H1 (cell line): ENCODE results near the gene NCCRP1. TPM values are rescaled to one million over a fixed set of nuclear protein-coding genes. Genes with fewer than 3 reads are reported as not detected.

Experiments
- CTCF ChIA-PET: fragments of 300-600 bp; sonication (Branson Sonifier 250); formaldehyde crosslinking; loops from one replicate; lab custom pipeline; 2021; ENCODE audit not compliant: partially characterized antibody; lab: Charles Lee
- POLR2A ChIA-PET: fragments of 300-600 bp; sonication (Branson Sonifier 250); formaldehyde crosslinking; loops from one replicate; lab custom pipeline; 2021; ENCODE audit warnings: inconsistent platforms; ENCODE audit not compliant: partially characterized antibody; lab: Charles Lee
- DNase-seq, 2 experiments: peaks; one replicate each; pipeline versions ENCODE4 v3.0.0 to v3.0.0-alpha.2; 2010 to 2022; ENCODE audit warnings: low spot score in 2 of 2, low read depth in 1 of 2, mixed read lengths in 1 of 2
- FAIRE-seq: peaks from 2 replicates; lab custom pipeline; 2011; peaks lifted over from hg19 to GRCh38; lab: Jason Lieb, UNC
- H2AFZ ChIP-seq: 2 replicates; pipeline ENCODE4 v1.8.1; 2012; ENCODE audit warnings: low read length, inconsistent platforms
- H2AK5ac ChIP-seq: 2 replicates; pipeline ENCODE4 v1.6.1; 2013; ENCODE audit warnings: low read depth, low read length
- H2BK120ac ChIP-seq: replicated peaks from 2 replicates; pipeline ENCODE3; 2013; ENCODE audit warnings: low read depth, low read length, inconsistent platforms
- H2BK12ac ChIP-seq: 2 replicates; pipeline ENCODE4 v1.6.1; 2013; ENCODE audit warnings: low read depth, low read length
- H2BK15ac ChIP-seq: 2 replicates; pipeline ENCODE4 v1.6.1; 2013; ENCODE audit warnings: low read length
- H2BK20ac ChIP-seq: 2 replicates; pipeline ENCODE4 v1.6.1; 2013; ENCODE audit warnings: low read length
- H2BK5ac ChIP-seq: 2 replicates; pipeline ENCODE4 v1.6.1; 2013; ENCODE audit warnings: low read depth, low read length
- H3K14ac ChIP-seq: 2 replicates; pipeline ENCODE4 v1.6.1; 2013; ENCODE audit warnings: inconsistent platforms; ENCODE audit not compliant: insufficient read length
- H3K18ac ChIP-seq: 2 replicates; pipeline ENCODE4 v1.6.1; 2013; ENCODE audit warnings: low read length; ENCODE audit errors: extremely low read depth
- H3K23ac ChIP-seq: 2 replicates; pipeline ENCODE4 v1.6.1; 2013; ENCODE audit warnings: inconsistent platforms; ENCODE audit not compliant: insufficient read length
- H3K23me2 ChIP-seq: 2 replicates; pipeline ENCODE4 v1.6.1; 2013; ENCODE audit warnings: low read depth, low read length
- H3K27ac ChIP-seq: 2 replicates; pipeline ENCODE4 v1.6.1; 2011; ENCODE audit warnings: low read depth, low read length, inconsistent platforms
- H3K27me3 ChIP-seq, 4 experiments: replicated peaks in 1 of 4; 1 replicate in 1 of 4; 2 replicates in 3 of 4; pipeline versions ENCODE4 v1.6.1 to v1.8.1; 2011 to 2013; ENCODE audit warnings: low read length in 3 of 4, mild to moderate bottlenecking in 3 of 4, inconsistent platforms in 2 of 4, mixed read lengths in 2 of 4, moderate library complexity in 1 of 4; ENCODE audit not compliant: control insufficient read depth in 3 of 4, insufficient read depth in 3 of 4; ENCODE audit errors: extremely low read depth in 1 of 4
- H3K36me3 ChIP-seq, 4 experiments: 2 replicates each; pipeline versions ENCODE4 v1.6.1 to v1.8.1; 2011 to 2013; ENCODE audit warnings: mild to moderate bottlenecking in 4 of 4, low read length in 3 of 4, moderate library complexity in 2 of 4, control low read depth in 1 of 4, inconsistent platforms in 1 of 4; ENCODE audit not compliant: insufficient read depth in 4 of 4, control insufficient read depth in 2 of 4
- H3K4ac ChIP-seq: replicated peaks from 2 replicates; pipeline ENCODE3; 2013; ENCODE audit warnings: low read length, low read depth, mixed read lengths, inconsistent platforms; ENCODE audit not compliant: insufficient read length
- H3K4me1 ChIP-seq, 4 experiments: replicated peaks in 1 of 4; 1 replicate in 1 of 4; 2 replicates in 3 of 4; pipeline versions ENCODE4 v1.6.1 to v1.8.1; 2011 to 2013; ENCODE audit warnings: low read length in 3 of 4, inconsistent platforms in 2 of 4, mixed read lengths in 1 of 4; ENCODE audit not compliant: insufficient read depth in 4 of 4, control insufficient read depth in 3 of 4
- H3K4me2 ChIP-seq, 2 experiments: 2 replicates each; pipeline versions ENCODE4 v1.6.1 to v1.8.1; 2011 to 2013; ENCODE audit warnings: low read depth in 2 of 2, low read length in 2 of 2, control low read depth in 1 of 2, inconsistent platforms in 1 of 2, mild to moderate bottlenecking in 1 of 2; ENCODE audit not compliant: insufficient read depth in 1 of 2
- H3K4me3 ChIP-seq, 4 experiments: fragments of 200-600, 300-600 bp in 1 of 4; sonication (generic), shearing (Covaris generic), sonication (Bioruptor Twin) in 1 of 4; 2 replicates each; pipeline versions ENCODE4 v1.5.1 to v1.8.1; 2011 to 2016; ENCODE audit warnings: low read length in 4 of 4, low read depth in 3 of 4, control low read depth in 2 of 4, inconsistent platforms in 2 of 4, mild to moderate bottlenecking in 2 of 4, mixed read lengths in 1 of 4, moderate library complexity in 1 of 4; ENCODE audit not compliant: insufficient read depth in 2 of 4; ENCODE audit errors: extremely low read depth in 1 of 4
- H3K56ac ChIP-seq: replicated peaks from 2 replicates; pipeline ENCODE3; 2013; ENCODE audit warnings: low read depth, mild to moderate bottlenecking, mixed read lengths, low read length, inconsistent platforms; ENCODE audit not compliant: insufficient read length
- H3K79me1 ChIP-seq: 2 replicates; pipeline ENCODE4 v1.6.1; 2013; ENCODE audit warnings: low read depth, low read length, control low read depth
- H3K79me2 ChIP-seq, 2 experiments: 2 replicates each; pipeline versions ENCODE4 v1.6.1 to v1.8.1; 2012 to 2013; ENCODE audit warnings: low read length in 2 of 2, mild to moderate bottlenecking in 2 of 2, inconsistent platforms in 1 of 2; ENCODE audit not compliant: insufficient read depth in 2 of 2, control insufficient read depth in 1 of 2
- H3K9ac ChIP-seq, 4 experiments: replicated peaks in 1 of 4; 1 replicate in 1 of 4; 2 replicates in 3 of 4; pipeline versions ENCODE4 v1.6.1 to v1.8.1; 2011 to 2013; ENCODE audit warnings: low read depth in 3 of 4, low read length in 3 of 4, control low read depth in 2 of 4, mild to moderate bottlenecking in 2 of 4, moderate library complexity in 2 of 4, inconsistent platforms in 1 of 4; ENCODE audit errors: extremely low read depth in 1 of 4
- H3K9me3 ChIP-seq, 2 experiments: 2 replicates each; pipeline versions ENCODE4 v1.6.1 to v1.8.1; 2012 to 2013; ENCODE audit warnings: mild to moderate bottlenecking in 2 of 2, moderate library complexity in 2 of 2, control low read depth in 1 of 2, inconsistent platforms in 1 of 2, low read depth in 1 of 2, low read length in 1 of 2, mixed read lengths in 1 of 2; ENCODE audit not compliant: insufficient read depth in 2 of 2
- H4K20me1 ChIP-seq, 2 experiments: replicated peaks in 1 of 2; 2 replicates each; pipeline versions ENCODE3 to v1.8.1; 2011 to 2013; ENCODE audit warnings: inconsistent platforms in 2 of 2, low read length in 2 of 2, mild to moderate bottlenecking in 1 of 2; ENCODE audit not compliant: insufficient read depth in 2 of 2, control insufficient read depth in 1 of 2
- H4K5ac ChIP-seq: 2 replicates; pipeline ENCODE4 v1.6.1; 2013; ENCODE audit warnings: low read length, low read depth, mixed read lengths, inconsistent platforms; ENCODE audit not compliant: insufficient read length
- H4K8ac ChIP-seq: 2 replicates; pipeline ENCODE4 v1.8.0; 2013; ENCODE audit warnings: mild to moderate bottlenecking, moderate library complexity, low read length, inconsistent platforms; ENCODE audit not compliant: insufficient read depth; ENCODE audit errors: extremely low read depth
- H4K91ac ChIP-seq: replicated peaks from 2 replicates; pipeline ENCODE3; 2013; ENCODE audit warnings: low read length, mixed read lengths, inconsistent platforms; ENCODE audit not compliant: insufficient read length
- ATF3 ChIP-seq: IDR thresholded peaks from 2 replicates; pipeline ENCODE4 v1.6.1; 2011; ENCODE audit warnings: low read depth, mild to moderate bottlenecking, low read length; ENCODE audit not compliant: insufficient read depth
- CEBPB ChIP-seq: IDR thresholded peaks from 2 replicates; pipeline ENCODE4 v1.6.1; 2012; ENCODE audit warnings: low read depth, low read length
- EP300 ChIP-seq, 2 experiments: IDR thresholded peaks; 1 replicate in 1 of 2; 2 replicates in 1 of 2; pipeline ENCODE4 v1.6.1; 2011 to 2012; ENCODE audit warnings: low read depth in 2 of 2, low read length in 2 of 2, mild to moderate bottlenecking in 2 of 2, borderline replicate concordance in 1 of 2, inconsistent platforms in 1 of 2, moderate library complexity in 1 of 2
- RFX5 ChIP-seq: IDR thresholded peaks from 2 replicates; pipeline ENCODE4 v1.6.1; 2011; ENCODE audit warnings: low read depth, low read length, improper control_type of control experiment, borderline replicate concordance
- RNF2 ChIP-seq: fragments of 200-900, 300-1000 bp; sonication (generic); IDR thresholded peaks from 2 replicates; pipeline ENCODE4 v1.7.1; 2016; ENCODE audit warnings: borderline replicate concordance, low read depth, mild to moderate bottlenecking, antibody characterized with exemption, low read length; ENCODE audit not compliant: poor library complexity, severe bottlenecking; ENCODE audit errors: missing control alignments
- RXRA ChIP-seq: IDR thresholded peaks from 2 replicates; pipeline ENCODE4 v1.6.1; 2011; ENCODE audit warnings: low read depth, mild to moderate bottlenecking, low read length, moderate library complexity; ENCODE audit not compliant: insufficient read depth
- SAP30 ChIP-seq: fragments of 300-600 bp; sonication (generic); IDR thresholded peaks from 2 replicates; pipeline ENCODE4 v1.7.1; 2012; ENCODE audit warnings: low read length, moderate library complexity, mild to moderate bottlenecking, inconsistent platforms; ENCODE audit not compliant: insufficient read depth, insufficient replicate concordance
- SP2 ChIP-seq: IDR thresholded peaks from 2 replicates; pipeline ENCODE4 v1.6.1; 2012; ENCODE audit warnings: mild to moderate bottlenecking, low read length, inconsistent platforms
- WGBS, 2 experiments: shearing (Covaris generic) in 1 of 2; methylation state at CpG; one replicate each; pipeline versions ENCODE4 v1.1.6 to v1.1.7; 2013 to 2015; ENCODE audit warnings: low lambda C conversion rate in 2 of 2, mixed read lengths in 2 of 2, inconsistent platforms in 1 of 2, low coverage in 1 of 2, missing lambda C conversion rate in 1 of 2; ENCODE audit not compliant: insufficient replicate concordance in 2 of 2, insufficient coverage in 1 of 2, insufficient read length in 1 of 2; ENCODE audit errors: extremely low coverage in 1 of 2, missing lambda C conversion rate in 1 of 2; 5-methylcytosine and 5-hydroxymethylcytosine counted together
- polyA plus RNA-seq, 7 experiments: library from polyadenylated mRNA; depleted of rRNA in 3 of 7; stranded (reverse) in 5 of 7; unstranded in 2 of 7; fragments of >200 nt in 5 of 7; fragments of 200-250 nt in 2 of 7; gene quantifications; 1 replicate in 5 of 7; 2 replicates in 1 of 7; 4 replicates in 1 of 7; pipeline versions ENCODE4 v1.2.1 to v1.2.3, GENCODE V29; 2011 to 2013; ENCODE audit warnings: missing spikeins in 2 of 7, mixed read lengths in 2 of 7
- total RNA-seq: library from RNA; stranded (reverse); fragmentation: NEBNext Ultra II Directional; extraction: Animal tissue kit (Norgen Biotek cat#: 25700); gene quantifications from 2 replicates; pipeline ENCODE4 v1.2.1, GENCODE V29; 2021

Gene NCCRP1
- total and polyA plus RNA-seq, 2 of the 8 experiments (the other 6 are each of a cell fraction or from before 2014, with no cell fraction given) = 2.8 to 7.9 TPM

- H2BK20ac ChIP-seq = no peak overlapping the region
- no peak overlapping the region for H4K5ac ChIP-seq
- H2BK5ac ChIP-seq = no peak overlapping the region
- no peak overlapping the region for H3K9ac ChIP-seq
- no peak overlapping the region for H3K4me3 ChIP-seq
- ChIA-PET CTCF (interaction anchor here (5.1 kb wide), 1 partner anchor 9 kb away, joined by 33 read pairs; no protein-coding TSS in a partner anchor), POLR2A (no interaction called here)
- no peaks in the 10 kb centered on the region for H3K4me1 ChIP-seq
- peaks cover 0 to 2% of the 10 kb centered on the region in 2 experiments for H4K20me1 ChIP-seq
- no peak overlapping the region for H2AK5ac ChIP-seq
- H3K23ac ChIP-seq = no peak overlapping the region
- peaks cover 0 to 26% (median 7%) of the 10 kb centered on the region in 4 experiments; a peak in 3 of 8 replicates for H3K36me3 ChIP-seq
- H3K4me2 ChIP-seq = no peak overlapping the region
- H2AFZ ChIP-seq = no peak overlapping the region
- H3K9me3 ChIP-seq = no peaks in the 10 kb centered on the region
- H4K8ac ChIP-seq = no peak overlapping the region; the same call in 1 of the 2 replicates
- no peaks in the 10 kb centered on the region for H3K79me2 ChIP-seq
- no peak overlapping the region for H2BK120ac ChIP-seq
- H3K27ac ChIP-seq = no peak overlapping the region
- H4K91ac ChIP-seq = no peak overlapping the region
- DNase-seq = no peak
- no peak for FAIRE-seq
- no peak overlapping the region for H3K18ac ChIP-seq
- no peaks in the 10 kb centered on the region for H3K23me2 ChIP-seq
- 93% methylated on average over 19 of the region's 30 CpGs; no CpG with 5 or more reads in 1 of the 2 experiments for WGBS, 2 experiments
- H3K79me1 ChIP-seq = no peaks in the 10 kb centered on the region
- no peak overlapping the region for H2BK15ac ChIP-seq
- no peak overlapping the region for H3K56ac ChIP-seq
- no peak overlapping the region for H2BK12ac ChIP-seq
- no peak overlapping the region for H3K4ac ChIP-seq
- H3K27me3 ChIP-seq = no peaks in the 10 kb centered on the region
- H3K14ac ChIP-seq = no peak overlapping the region
- no peak for TF ChIP-seq SAP30
- no peak for TF ChIP-seq RXRA
- TF ChIP-seq RFX5 = no peak
- no peak for TF ChIP-seq RNF2
- no peak for TF ChIP-seq EP300 (IDR thresholded peaks at IDR 0.05; ENCODE audit: borderline replicate concordance in 1 of 2, low read depth in 2 of 2, low read length in 2 of 2)
- no peak for TF ChIP-seq SP2
- TF ChIP-seq ATF3 = no peak
- TF ChIP-seq CEBPB = no peak
Observed at GRCh38 chr19:39178296-39179006, 18.3 kb upstream of the NCCRP1 start.
